Mucosa of rectum (tissue), 2 donors: Measurements from ENCODE around the gene KLK1.

Experiments
- H3K27ac ChIP-seq, 2 donors: one replicate each; pipeline ENCODE4 v1.7.0; 2013; ENCODE audit warnings: inconsistent platforms in 2 of 2, low read depth in 2 of 2, low read length in 2 of 2
- H3K27me3 ChIP-seq, 2 donors: one replicate each; pipeline ENCODE4 v1.7.0; 2013; ENCODE audit warnings: low read length in 2 of 2; ENCODE audit not compliant: control insufficient read depth in 2 of 2, insufficient read depth in 2 of 2
- H3K36me3 ChIP-seq, 2 donors: one replicate each; pipeline ENCODE4 v1.7.0; 2013; ENCODE audit warnings: low read length in 2 of 2; ENCODE audit not compliant: control insufficient read depth in 2 of 2, insufficient read depth in 2 of 2
- H3K4me1 ChIP-seq, 2 donors: one replicate each; pipeline ENCODE4 v1.7.0; 2013; ENCODE audit warnings: low read length in 2 of 2, mild to moderate bottlenecking in 1 of 2; ENCODE audit not compliant: control insufficient read depth in 2 of 2, insufficient read depth in 2 of 2
- H3K4me3 ChIP-seq, 2 donors: one replicate each; pipeline ENCODE4 v1.7.0; 2013; ENCODE audit warnings: low read length in 2 of 2
- H3K9ac ChIP-seq, 2 donors: one replicate each; pipeline ENCODE4 v1.7.0; 2013; ENCODE audit warnings: low read length in 2 of 2, low read depth in 1 of 2, mild to moderate bottlenecking in 1 of 2
- H3K9me3 ChIP-seq, 2 donors: one replicate each; pipeline ENCODE4 v1.7.0; 2013; ENCODE audit warnings: low read length in 2 of 2; ENCODE audit not compliant: control insufficient read depth in 2 of 2
- donor health status: healthy.
- donor health status: Normal muscosa, but diverticular disease.

KLK1 gene

DNA sequence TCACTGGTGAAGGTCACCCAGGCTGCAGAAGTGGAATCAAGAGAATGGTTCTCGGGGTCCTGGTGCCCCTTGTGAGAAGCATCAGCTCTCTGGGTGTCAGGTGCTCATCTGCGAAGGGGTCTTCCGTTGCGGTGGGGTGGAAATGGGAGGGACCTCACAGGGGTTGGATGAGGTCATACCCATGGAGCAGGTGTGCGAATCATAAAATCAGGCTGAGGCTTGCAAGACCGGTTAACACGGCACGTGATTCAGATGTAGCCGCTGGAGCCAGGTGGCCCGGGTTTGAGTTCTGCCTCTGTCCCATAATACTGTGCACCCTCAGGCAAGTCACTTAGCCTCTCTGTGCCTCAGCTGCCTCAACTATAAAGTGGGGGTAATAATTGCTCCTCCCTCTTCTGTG, 13.7 kb upstream of the KLK1 start:
- peak overlapping the region in 1 of 2 donors; percentile 68 for H3K9ac ChIP-seq
- no peaks in the 10 kb centered on the region for H3K9me3 ChIP-seq
- H3K4me3 ChIP-seq = no peak overlapping the region
- H3K27ac ChIP-seq = peak overlapping the region; percentile 56 to 67
- H3K36me3 ChIP-seq = no peaks in the 10 kb centered on the region
- peaks cover 8 to 18% of the 10 kb centered on the region in 2 donors for H3K4me1 ChIP-seq
- peaks cover 0 to 4% of the 10 kb centered on the region in 2 donors for H3K27me3 ChIP-seq

DNA sequence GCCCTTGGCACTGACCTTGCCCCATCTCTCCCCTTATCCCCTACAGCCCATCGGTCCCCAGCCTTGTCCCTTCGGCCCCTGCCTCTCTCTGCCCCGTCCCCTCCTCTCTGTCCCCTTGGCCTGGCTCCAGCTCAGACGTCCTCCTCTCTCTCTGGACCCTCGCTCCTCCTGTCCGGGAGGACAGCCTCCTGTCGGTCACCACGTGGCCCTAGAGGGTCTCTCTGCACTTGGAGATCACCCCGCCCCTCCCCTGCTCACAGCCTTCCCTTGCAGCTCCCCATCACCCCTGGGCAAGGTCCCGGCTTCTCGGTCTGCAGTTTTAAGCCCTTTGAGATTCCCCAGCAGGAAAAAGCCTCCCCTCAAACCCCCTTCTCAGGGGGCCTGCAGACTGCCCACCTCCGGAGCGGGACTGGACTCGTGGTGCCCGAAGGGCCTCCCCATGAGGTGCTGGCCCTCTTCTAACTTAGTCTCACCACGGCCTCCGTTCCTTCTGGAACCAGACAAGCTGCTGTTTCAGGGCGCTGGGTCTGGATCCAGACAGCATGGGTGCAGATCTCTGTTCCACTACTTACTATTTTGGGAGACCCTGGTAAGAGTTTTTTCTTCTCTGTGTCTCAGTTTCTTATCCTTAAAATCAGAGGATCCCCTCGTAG, 13.1 kb upstream of the KLK1 start:
- peaks cover 8 to 18% of the 10 kb centered on the region in 2 donors for H3K4me1 ChIP-seq
- no peaks in the 10 kb centered on the region for H3K36me3 ChIP-seq
- peak overlapping the region; percentile 63 to 80 for H3K4me3 ChIP-seq
- H3K27ac ChIP-seq = peak overlapping the region; percentile 56 to 67
- H3K9me3 ChIP-seq = no peaks in the 10 kb centered on the region
- peak overlapping the region; percentile 41 to 68 for H3K9ac ChIP-seq
- peaks cover 0 to 4% of the 10 kb centered on the region in 2 donors for H3K27me3 ChIP-seq

DNA sequence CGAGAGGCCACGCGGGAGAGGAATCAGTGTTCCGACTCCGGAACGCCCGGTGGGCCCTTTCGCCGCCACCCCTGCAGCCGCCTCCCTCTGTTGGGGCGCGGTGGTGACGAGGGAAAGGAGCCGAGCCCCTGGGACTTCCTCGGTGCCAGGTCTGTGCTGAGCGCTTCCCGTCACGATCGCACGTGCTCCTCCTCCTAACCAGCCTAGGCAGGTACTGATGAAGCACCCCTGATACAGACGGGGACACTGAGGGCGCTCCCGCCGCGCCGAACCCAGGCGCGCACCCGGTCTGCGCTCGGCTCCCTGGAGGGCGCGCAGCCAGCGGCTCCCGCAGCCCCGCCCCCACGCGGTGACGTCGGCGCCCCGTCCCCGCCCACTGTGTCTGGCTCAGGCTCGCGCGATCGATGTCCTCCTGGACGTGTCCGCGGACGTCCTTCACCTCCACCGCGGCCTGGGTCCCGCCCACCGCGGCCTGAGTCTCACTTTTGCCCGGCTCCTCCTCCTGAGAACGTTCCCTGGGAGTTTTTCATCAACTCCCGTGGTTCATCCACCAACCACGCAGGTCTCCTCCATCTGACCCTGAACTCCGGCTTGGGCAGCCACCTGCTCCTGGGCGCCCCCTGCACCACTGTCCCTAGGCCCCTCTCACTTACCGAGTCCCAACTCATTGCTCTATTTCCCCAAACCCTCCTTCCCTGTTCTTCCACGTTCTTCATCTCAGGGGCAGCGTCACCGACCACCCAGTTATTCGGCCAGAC, 12.4 kb upstream of the KLK1 start:
- peaks cover 0 to 4% of the 10 kb centered on the region in 2 donors for H3K27me3 ChIP-seq
- H3K36me3 ChIP-seq = no peaks in the 10 kb centered on the region
- peak overlapping the region; percentile 56 to 67 for H3K27ac ChIP-seq
- peak overlapping the region; percentile 68 for H3K9ac ChIP-seq
- peak overlapping the region; percentile 63 to 80 for H3K4me3 ChIP-seq
- no peaks in the 10 kb centered on the region for H3K9me3 ChIP-seq
- H3K4me1 ChIP-seq = peaks cover 8 to 18% of the 10 kb centered on the region in 2 donors

DNA sequence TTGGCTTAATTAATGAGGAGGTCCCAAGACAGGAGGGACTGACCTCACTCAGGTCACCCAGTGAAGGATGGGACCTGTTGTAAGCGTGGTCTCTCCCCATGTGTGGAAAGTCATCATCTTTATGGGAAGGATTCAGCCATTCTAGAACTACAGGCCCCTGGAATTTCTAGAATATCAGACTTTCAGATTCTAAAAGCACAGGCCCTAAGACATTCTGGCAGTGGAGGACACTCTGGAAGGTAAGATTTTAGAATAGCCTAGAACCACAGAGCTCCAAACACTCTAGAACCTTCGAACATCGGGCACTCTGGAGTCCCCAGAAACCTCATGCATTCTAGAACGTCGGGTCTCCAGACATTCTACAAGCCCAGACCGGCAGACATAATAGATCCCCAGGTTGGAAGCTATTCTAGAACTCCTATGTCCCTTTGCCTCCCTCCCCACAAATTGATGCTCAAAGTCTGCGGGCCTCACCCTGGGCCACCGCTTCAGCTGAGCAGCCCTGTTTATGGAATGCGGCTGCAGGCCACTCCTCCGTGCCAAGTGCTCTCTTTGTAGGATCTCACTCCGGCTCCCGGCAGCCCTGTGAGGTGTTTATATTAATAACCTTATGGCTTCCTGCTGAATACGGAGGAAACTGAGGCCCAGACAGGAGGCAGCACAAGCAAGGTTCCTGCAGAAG, 11.7 kb upstream of the KLK1 start:
- Histone ChIP-seq H3K4me1 (peaks cover 8 to 18% of the 10 kb centered on the region in 2 donors), H3K27me3 (peaks cover 0 to 4% of the 10 kb centered on the region in 2 donors), H3K4me3 (peak overlapping the region; percentile 63 to 80), H3K9me3 (no peaks in the 10 kb centered on the region), H3K27ac (peak overlapping the region; percentile 43 to 67), H3K9ac (peak overlapping the region; percentile 68), H3K36me3 (no peaks in the 10 kb centered on the region)

DNA sequence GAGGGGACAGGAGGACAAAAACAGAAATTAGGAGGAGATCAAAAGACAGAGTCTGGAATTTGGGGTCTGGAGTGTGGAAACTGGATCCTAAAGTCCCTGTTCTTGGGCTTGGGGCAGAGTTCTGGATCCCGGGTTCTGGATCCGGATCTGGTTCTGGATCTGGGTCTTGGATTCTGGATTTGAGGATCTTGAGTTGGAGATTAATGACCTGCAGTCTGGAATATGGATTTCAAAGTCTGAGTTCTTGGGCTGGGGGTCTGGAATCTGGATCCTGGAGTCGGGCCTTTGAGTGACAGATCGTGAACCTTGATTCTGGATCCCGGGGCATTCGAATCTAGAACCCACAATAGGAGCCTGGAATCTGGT, 10.2 kb upstream of the KLK1 start:
- Histone ChIP-seq H3K27me3 (peaks cover 0 to 7% of the 10 kb centered on the region in 2 donors), H3K4me1 (peaks cover 8 to 20% of the 10 kb centered on the region in 2 donors), H3K9me3 (no peaks in the 10 kb centered on the region), H3K27ac (no peak overlapping the region), H3K9ac (no peak overlapping the region), H3K4me3 (no peak overlapping the region), H3K36me3 (no peaks in the 10 kb centered on the region)

DNA sequence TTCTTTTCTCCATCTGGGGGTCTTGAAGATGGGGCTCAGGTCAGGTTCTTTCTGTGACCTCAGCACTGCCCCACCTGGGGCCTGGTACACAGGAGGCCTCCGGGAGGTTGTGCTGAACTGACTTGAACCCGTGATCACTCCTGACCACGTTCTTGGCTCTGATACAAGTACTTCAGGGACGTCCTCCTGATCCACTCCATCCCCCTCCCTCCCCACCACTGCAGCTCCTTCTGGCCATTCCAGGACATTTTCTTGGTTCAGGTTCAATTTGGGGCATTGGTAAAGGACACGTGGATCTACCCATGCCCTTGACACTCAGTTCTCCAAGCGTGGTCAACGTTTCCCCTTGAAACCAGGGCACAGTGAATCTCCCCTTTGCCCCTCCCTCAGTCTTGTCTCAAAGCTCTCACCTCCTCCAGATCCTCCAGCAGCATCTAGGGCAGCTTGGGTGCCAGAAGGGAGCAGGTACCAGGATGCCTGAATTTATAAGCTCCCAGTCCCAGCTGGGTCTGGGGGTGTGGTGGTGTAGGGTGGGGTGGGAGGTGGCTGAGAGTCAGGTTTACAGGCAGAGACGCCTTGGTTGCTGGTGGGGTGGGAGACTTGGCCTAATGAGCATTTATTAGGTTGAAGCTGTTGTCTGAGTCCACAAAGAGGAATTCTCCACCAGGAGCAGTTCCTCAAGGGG, 9.7 kb upstream of the KLK1 start, which contains the start of gene KLK15:
KLK15 (minus strand) TSS at position 458 of the 685 bp plus-strand sequence. CDS start 2,082 bp downstream, outside the sequence.
- Histone ChIP-seq H3K27ac (peak within 1 kb of the TSS in 1 of 2 donors; percentile 26), H3K4me3 (peak within 1 kb of the TSS in 1 of 2 donors; percentile 13), H3K9ac (no peak within 1 kb of the TSS), H3K36me3 (no peaks in the 10 kb centered on the region), H3K4me1 (peaks cover 8 to 20% of the 10 kb centered on the region in 2 donors), H3K27me3 (peaks cover 0 to 6% of the 10 kb centered on the region in 2 donors), H3K9me3 (no peaks in the 10 kb centered on the region)

DNA sequence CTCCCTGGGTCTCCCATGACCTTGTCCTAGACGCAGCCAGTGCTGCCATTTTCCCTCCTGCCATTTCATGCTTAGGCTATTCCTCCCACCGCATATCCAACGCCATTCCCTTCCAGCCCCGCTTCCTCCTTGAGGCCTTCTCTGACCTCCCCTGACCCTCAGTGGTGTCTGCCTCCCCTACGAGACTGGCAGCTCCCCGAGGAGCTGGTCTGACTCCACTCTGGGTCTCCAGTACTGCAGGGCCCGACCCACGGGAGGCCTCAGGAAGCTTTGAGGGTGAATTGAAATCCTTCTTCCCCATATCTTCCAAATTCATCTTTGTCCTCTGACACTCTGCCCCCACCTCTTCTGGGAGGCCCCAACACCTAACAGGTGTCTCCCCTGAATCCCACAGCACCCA, 9.1 kb upstream of the KLK1 start:
- H3K27ac ChIP-seq = no peak overlapping the region

DNA sequence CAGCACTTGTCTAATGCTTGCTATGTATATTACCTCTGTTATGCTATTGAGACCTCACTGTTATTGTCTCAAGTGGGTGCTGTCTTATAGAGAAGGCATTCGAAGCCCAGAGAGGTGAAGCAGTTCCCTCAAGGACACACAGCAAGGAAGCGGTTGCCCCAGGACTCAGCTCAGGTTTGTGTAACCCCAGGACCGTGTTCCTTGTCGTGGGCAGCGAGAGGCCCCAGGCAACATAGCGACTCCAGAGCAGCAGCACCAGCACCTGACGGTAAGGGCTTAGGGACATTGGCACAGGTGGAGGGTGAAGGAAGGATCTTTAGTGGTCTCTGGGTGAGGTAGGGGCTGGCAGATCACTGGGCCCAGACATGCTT, 7.4 kb upstream of the KLK1 start:
- H3K9ac ChIP-seq = peak overlapping the region in 1 of 2 donors; percentile 47
- H3K36me3 ChIP-seq = no peaks in the 10 kb centered on the region
- peak overlapping the region; percentile 21 to 70 for H3K27ac ChIP-seq
- no peak overlapping the region for H3K4me3 ChIP-seq
- peaks cover 5 to 6% of the 10 kb centered on the region in 2 donors for H3K4me1 ChIP-seq
- no peaks in the 10 kb centered on the region for H3K9me3 ChIP-seq
- peaks cover 0 to 5% of the 10 kb centered on the region in 2 donors for H3K27me3 ChIP-seq

More for the DNA sequence above, 9.1 kb upstream of the KLK1 start:
- peaks cover 8 to 20% of the 10 kb centered on the region in 2 donors for H3K4me1 ChIP-seq
- H3K27me3 ChIP-seq = peaks cover 0 to 5% of the 10 kb centered on the region in 2 donors
- H3K9ac ChIP-seq = no peak overlapping the region
- no peak overlapping the region for H3K4me3 ChIP-seq
- no peaks in the 10 kb centered on the region for H3K9me3 ChIP-seq
- no peaks in the 10 kb centered on the region for H3K36me3 ChIP-seq

DNA sequence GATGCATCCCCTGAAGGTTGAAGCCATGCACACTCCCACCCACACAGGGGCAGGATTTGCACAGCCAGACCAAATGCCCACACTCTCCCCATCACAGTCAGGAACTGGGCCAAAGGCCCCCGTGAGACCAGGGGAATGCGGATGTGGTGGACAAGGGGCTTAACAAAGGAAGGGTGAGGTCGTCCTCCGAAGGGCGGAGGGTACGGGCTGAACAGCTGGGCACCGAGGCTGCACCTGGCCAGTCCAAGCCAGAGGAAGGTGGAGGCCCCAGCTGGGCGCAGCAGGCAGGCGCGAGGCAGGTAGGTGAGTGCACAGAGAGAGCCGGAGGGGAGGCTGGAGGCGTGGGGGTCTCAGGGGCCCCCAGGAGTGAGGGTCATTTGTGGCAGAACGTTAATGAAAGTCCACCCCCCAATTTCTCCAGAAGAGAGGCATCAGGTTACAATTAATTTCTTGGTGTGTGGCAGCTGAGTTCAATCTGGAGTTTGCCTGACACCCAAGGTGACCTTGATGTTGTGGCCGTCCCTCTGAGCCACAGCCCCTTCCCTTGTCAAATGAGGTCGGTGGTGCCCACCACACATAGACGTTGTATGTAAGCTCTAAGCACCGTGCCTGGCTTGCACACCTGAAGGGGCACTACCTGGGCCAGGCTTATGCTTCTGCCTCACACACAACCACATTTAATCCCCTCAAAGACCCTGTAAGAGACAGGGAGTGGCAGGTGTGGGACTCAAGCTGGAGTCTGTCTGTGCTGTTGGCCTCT, 6.9 kb upstream of the KLK1 start:
- peaks cover 0 to 3% of the 10 kb centered on the region in 2 donors for H3K27me3 ChIP-seq

More for the DNA sequence above, 6.9 kb upstream of the KLK1 start:
- Histone ChIP-seq H3K9me3 (no peaks in the 10 kb centered on the region), H3K9ac (peak overlapping the region in 1 of 2 donors; percentile 47), H3K4me3 (no peak overlapping the region), H3K36me3 (no peaks in the 10 kb centered on the region), H3K4me1 (peaks cover 5% of the 10 kb centered on the region in 2 donors), H3K27ac (peak overlapping the region; percentile 32 to 70)
